HepG2 (cell line): ENCODE results near the gene CCT3. TPM values are rescaled to one million over a fixed set of nuclear protein-coding genes. Genes with fewer than 3 reads are reported as not detected.

Experiments used
- ASH2L ChIP-seq: fragments of 300-600, 200-600 bp; sonication (generic); IDR thresholded peaks from 2 replicates; pipeline ENCODE4 v1.7.0; 2017; ENCODE audit warnings: low read depth, mild to moderate bottlenecking, moderate library complexity, mixed read lengths, low read length; ENCODE audit not compliant: insufficient read length
- ATF7-NPFF ChIP-seq: sonication (generic); formaldehyde crosslinking; IDR thresholded peaks from 2 replicates; pipeline ENCODE4 v1.8.1; 2023; ENCODE audit warnings: mild to moderate bottlenecking, low read depth, missing genetic modification reagents, moderate library complexity
- BCL6 ChIP-seq: IDR thresholded peaks from 2 replicates; pipeline ENCODE4 v1.6.1; 2016; ENCODE audit warnings: missing genetic modification reagents, missing compliant biosample characterization
- GTF3A ChIP-seq: sonication (generic); formaldehyde crosslinking; conservative IDR thresholded peaks from 2 replicates; pipeline ENCODE4 v1.4.0; 2020; ENCODE audit warnings: mild to moderate bottlenecking, missing genetic modification reagents
- HMGA1 ChIP-seq: sonication (generic); formaldehyde crosslinking; conservative IDR thresholded peaks from 2 replicates; pipeline ENCODE4 v1.4.0; 2020; ENCODE audit warnings: missing genetic modification reagents
- MBD4 ChIP-seq: IDR thresholded peaks from 2 replicates; pipeline ENCODE4 v1.6.1; 2012; ENCODE audit warnings: low read length, inconsistent platforms, borderline replicate concordance
- MED13 ChIP-seq: sonication (generic); formaldehyde crosslinking; IDR thresholded peaks from 2 replicates; pipeline ENCODE4 v1.5.0; 2020; ENCODE audit warnings: missing genetic modification reagents
- NCOA5 ChIP-seq: sonication (generic); formaldehyde crosslinking; IDR thresholded peaks from 2 replicates; pipeline ENCODE4 v1.4.0; 2020; ENCODE audit warnings: missing genetic modification reagents
- NFKB2 ChIP-seq: sonication (generic); formaldehyde crosslinking; IDR thresholded peaks from 2 replicates; pipeline ENCODE4 v1.4.0; 2020; ENCODE audit warnings: missing genetic modification reagents, borderline replicate concordance
- PCBP1 ChIP-seq: fragments of 200-400 bp; formaldehyde crosslinking; IDR thresholded peaks from 2 replicates; pipeline ENCODE4 v1.6.1; 2017; ENCODE audit warnings: mild to moderate bottlenecking, low read depth, low read length, borderline replicate concordance
- SIN3A ChIP-seq: IDR thresholded peaks from 2 replicates; pipeline ENCODE4 v1.6.1; 2011; ENCODE audit warnings: low read depth, mild to moderate bottlenecking, control low read depth, low read length, borderline replicate concordance
- ZBTB21 ChIP-seq: sonication (generic); formaldehyde crosslinking; IDR thresholded peaks from 2 replicates; pipeline ENCODE4 v1.4.0; 2020; ENCODE audit warnings: missing genetic modification reagents
- ZFAT ChIP-seq: sonication (generic); formaldehyde crosslinking; conservative IDR thresholded peaks from 2 replicates; pipeline ENCODE4 v1.8.1; 2023; ENCODE audit warnings: missing genetic modification reagents, inconsistent platforms
- ZNF230 ChIP-seq: sonication (generic); formaldehyde crosslinking; IDR thresholded peaks from 2 replicates; pipeline ENCODE4 v1.4.0; 2020; ENCODE audit warnings: mild to moderate bottlenecking, missing genetic modification reagents
- ZNF251 ChIP-seq: sonication (generic); formaldehyde crosslinking; IDR thresholded peaks from 2 replicates; pipeline ENCODE4 v1.9.0; 2021; ENCODE audit warnings: mild to moderate bottlenecking, missing genetic modification reagents
- ZNF260 ChIP-seq: sonication (generic); formaldehyde crosslinking; IDR thresholded peaks from 2 replicates; pipeline ENCODE4 v1.4.0; 2020; ENCODE audit warnings: missing genetic modification reagents, low read depth, mild to moderate bottlenecking, borderline replicate concordance
- ZNF546 ChIP-seq: sonication (generic); formaldehyde crosslinking; conservative IDR thresholded peaks from 2 replicates; pipeline ENCODE4 v1.8.1; 2023; ENCODE audit warnings: mild to moderate bottlenecking, missing genetic modification reagents
- ZNF577 ChIP-seq: sonication (generic); formaldehyde crosslinking; IDR thresholded peaks from 2 replicates; pipeline ENCODE4 v1.4.0; 2020; ENCODE audit warnings: mild to moderate bottlenecking, low read depth, missing genetic modification reagents, borderline replicate concordance
- ZNF616 ChIP-seq: sonication (generic); formaldehyde crosslinking; IDR thresholded peaks from 2 replicates; pipeline ENCODE4 v1.5.0; 2020; ENCODE audit warnings: low read depth, mild to moderate bottlenecking, missing genetic modification reagents
- ZNF652 ChIP-seq: IDR thresholded peaks from 2 replicates; pipeline ENCODE4 v1.6.1; 2016; ENCODE audit warnings: low read depth, borderline replicate concordance
- ZSCAN9 ChIP-seq: IDR thresholded peaks from 2 replicates; pipeline ENCODE4 v1.6.1; 2016; ENCODE audit warnings: borderline replicate concordance
- polyA plus RNA-seq, 8 experiments: library from polyadenylated mRNA; depleted of rRNA in 3 of 8; stranded (reverse) in 7 of 8; unstranded in 1 of 8; fragments of >200 nt; fragmentation: Illumina TruSeq in 4 of 8; extraction: Trizol in 4 of 8; gene quantifications; 2 replicates each; pipeline versions ENCODE4 v1.2.1 to v1.2.3, GENCODE V29; 2011 to 2016; ENCODE audit warnings: low read depth in 4 of 8, missing spikeins in 1 of 8, mixed read lengths in 1 of 8; ENCODE audit not compliant: insufficient read depth in 1 of 8
- total RNA-seq, 5 experiments: library from RNA; depleted of rRNA; stranded (reverse); fragments of >200 nt; fragmentation: Illumina TruSeq; extraction: Trizol; gene quantifications; 2 replicates each; pipeline ENCODE4 v1.2.3, GENCODE V29; 2016; ENCODE audit warnings: low read depth in 1 of 5
- TF ChIP-seq, protein P1 (sequence below): sonication (generic); formaldehyde crosslinking; IDR thresholded peaks from 2 replicates; pipeline ENCODE4; 2020; ENCODE audit warnings: missing genetic modification reagents, mild to moderate bottlenecking, borderline replicate concordance
- TF ChIP-seq, protein P2 (sequence below): sonication (generic); formaldehyde crosslinking; IDR thresholded peaks from 2 replicates; pipeline ENCODE4 v1.4.0; 2020; ENCODE audit warnings: missing genetic modification reagents, low read depth, mild to moderate bottlenecking, borderline replicate concordance
- TF ChIP-seq, protein P3 (sequence below): sonication (generic); formaldehyde crosslinking; IDR thresholded peaks from 2 replicates; pipeline ENCODE4 v1.8.1; 2023; ENCODE audit warnings: mild to moderate bottlenecking, missing genetic modification reagents, borderline replicate concordance
- TF ChIP-seq, protein P4 (sequence below): sonication (generic); formaldehyde crosslinking; conservative IDR thresholded peaks from 2 replicates; pipeline ENCODE4 v1.8.0; 2022; ENCODE audit warnings: missing genetic modification reagents
- TF ChIP-seq, protein P5 (sequence below): sonication (generic); formaldehyde crosslinking; IDR thresholded peaks from 2 replicates; pipeline ENCODE4 v1.8.0; 2022; ENCODE audit warnings: missing genetic modification reagents, low read depth, mild to moderate bottlenecking, borderline replicate concordance

The CCT3 gene
- total and polyA plus RNA-seq, 2 of the 13 experiments (the other 11 are each of a cell fraction or from before 2014, with no cell fraction given), result 319 to 615 TPM

DNA sequence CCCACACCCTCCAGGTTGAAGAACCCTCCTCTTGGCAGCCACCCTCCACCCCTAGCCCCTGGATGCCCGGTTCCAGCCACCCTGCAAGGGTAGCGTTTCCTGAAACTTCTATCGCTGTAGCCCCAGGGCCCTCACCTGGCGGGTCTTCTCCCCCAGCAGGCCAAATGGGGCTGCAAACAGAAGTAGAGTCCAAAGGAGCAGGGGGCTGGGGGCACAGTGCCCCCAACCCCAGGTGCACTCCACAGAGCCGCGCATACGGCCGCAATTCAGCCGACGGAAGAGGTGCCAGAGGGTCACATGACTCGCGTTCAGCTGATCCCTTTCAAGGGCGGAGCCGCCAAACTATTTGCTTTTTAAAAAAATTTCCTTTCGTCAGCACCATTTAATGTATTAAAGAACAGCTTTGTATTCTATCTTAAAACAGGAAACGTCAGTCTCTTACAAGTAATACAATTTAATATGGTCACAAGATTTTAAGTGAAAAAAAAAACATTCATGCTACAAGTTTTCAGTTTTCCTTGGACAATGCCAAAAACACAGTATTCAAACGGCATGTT is 42.6 kb downstream of the CCT3 start, which contains the start of gene GLMP (continued):
- TF ChIP-seq, protein P1, sequence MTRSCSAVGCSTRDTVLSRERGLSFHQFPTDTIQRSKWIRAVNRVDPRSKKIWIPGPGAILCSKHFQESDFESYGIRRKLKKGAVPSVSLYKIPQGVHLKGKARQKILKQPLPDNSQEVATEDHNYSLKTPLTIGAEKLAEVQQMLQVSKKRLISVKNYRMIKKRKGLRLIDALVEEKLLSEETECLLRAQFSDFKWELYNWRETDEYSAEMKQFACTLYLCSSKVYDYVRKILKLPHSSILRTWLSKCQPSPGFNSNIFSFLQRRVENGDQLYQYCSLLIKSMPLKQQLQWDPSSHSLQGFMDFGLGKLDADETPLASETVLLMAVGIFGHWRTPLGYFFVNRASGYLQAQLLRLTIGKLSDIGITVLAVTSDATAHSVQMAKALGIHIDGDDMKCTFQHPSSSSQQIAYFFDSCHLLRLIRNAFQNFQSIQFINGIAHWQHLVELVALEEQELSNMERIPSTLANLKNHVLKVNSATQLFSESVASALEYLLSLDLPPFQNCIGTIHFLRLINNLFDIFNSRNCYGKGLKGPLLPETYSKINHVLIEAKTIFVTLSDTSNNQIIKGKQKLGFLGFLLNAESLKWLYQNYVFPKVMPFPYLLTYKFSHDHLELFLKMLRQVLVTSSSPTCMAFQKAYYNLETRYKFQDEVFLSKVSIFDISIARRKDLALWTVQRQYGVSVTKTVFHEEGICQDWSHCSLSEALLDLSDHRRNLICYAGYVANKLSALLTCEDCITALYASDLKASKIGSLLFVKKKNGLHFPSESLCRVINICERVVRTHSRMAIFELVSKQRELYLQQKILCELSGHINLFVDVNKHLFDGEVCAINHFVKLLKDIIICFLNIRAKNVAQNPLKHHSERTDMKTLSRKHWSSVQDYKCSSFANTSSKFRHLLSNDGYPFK (CRISPR knock-in tag), result no peak; the same call in 1 of the 2 replicates
- TF ChIP-seq, protein P2, sequence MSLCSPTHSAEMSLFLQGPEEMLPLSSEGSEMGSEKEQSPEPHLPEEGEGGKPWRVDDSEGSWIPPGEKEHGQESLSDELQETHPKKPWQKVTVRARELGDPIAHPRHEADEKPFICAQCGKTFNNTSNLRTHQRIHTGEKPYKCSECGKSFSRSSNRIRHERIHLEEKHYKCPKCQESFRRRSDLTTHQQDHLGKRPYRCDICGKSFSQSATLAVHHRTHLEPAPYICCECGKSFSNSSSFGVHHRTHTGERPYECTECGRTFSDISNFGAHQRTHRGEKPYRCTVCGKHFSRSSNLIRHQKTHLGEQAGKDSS (CRISPR knock-in tag), result no peak
- TF ChIP-seq ATF7-NPFF (CRISPR knock-in tag) (no peak), BCL6 (no peak), ZNF546 (CRISPR knock-in tag) (no peak), ZNF616 (CRISPR knock-in tag) (no peak), ZNF652 (no peak), PCBP1 (no peak), ZFAT (CRISPR knock-in tag) (no peak), MBD4 (no peak), MED13 (0 out of 2 replicates have a peak, but pooled peaks have one; percentile 33), ZNF260 (CRISPR knock-in tag) (no peak), ZNF230 (CRISPR knock-in tag) (no peak), NCOA5 (CRISPR knock-in tag) (no peak), HMGA1 (CRISPR knock-in tag) (no peak), ASH2L (peak; percentile 38), ZNF577 (CRISPR knock-in tag) (no peak), ZBTB21 (no peak), NFKB2 (peak; percentile 48; the same call in 1 of the 2 replicates), ZNF251 (CRISPR knock-in tag) (no peak), GTF3A (CRISPR knock-in tag) (no peak), ZSCAN9 (CRISPR knock-in tag) (no peak), SIN3A (peak; percentile 85; the same call in 1 of the 2 replicates)
- TF ChIP-seq, protein P3, sequence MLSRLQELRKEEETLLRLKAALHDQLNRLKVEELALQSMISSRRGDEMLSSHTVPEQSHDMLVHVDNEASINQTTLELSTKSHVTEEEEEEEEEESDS, result no peak
- TF ChIP-seq, protein P4, sequence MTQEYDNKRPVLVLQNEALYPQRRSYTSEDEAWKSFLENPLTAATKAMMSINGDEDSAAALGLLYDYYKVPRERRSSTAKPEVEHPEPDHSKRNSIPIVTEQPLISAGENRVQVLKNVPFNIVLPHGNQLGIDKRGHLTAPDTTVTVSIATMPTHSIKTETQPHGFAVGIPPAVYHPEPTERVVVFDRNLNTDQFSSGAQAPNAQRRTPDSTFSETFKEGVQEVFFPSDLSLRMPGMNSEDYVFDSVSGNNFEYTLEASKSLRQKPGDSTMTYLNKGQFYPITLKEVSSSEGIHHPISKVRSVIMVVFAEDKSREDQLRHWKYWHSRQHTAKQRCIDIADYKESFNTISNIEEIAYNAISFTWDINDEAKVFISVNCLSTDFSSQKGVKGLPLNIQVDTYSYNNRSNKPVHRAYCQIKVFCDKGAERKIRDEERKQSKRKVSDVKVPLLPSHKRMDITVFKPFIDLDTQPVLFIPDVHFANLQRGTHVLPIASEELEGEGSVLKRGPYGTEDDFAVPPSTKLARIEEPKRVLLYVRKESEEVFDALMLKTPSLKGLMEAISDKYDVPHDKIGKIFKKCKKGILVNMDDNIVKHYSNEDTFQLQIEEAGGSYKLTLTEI, result no peak
- TF ChIP-seq, protein P5, sequence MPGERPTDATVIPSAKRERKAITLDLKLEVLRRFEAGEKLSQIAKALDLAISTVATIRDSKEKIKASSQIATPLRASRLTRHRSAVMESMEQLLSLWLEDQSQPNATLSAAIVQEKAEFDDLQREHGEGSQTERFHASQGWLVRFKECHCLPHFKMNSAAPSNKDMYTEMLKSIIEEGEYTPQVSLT (CRISPR knock-in tag), result no peak
